Endothelial cell of umbilical vein (primary cell): ENCODE measurements around the gene SEMA4A. TPM values are rescaled to one million over a fixed set of nuclear protein-coding genes. Genes with fewer than 3 reads are reported as not detected.

Experiments
- BruUV-seq: library from RNA; stranded (reverse); fragments of 400-500 nt; replicated peaks from 2 replicates; lab custom pipeline; 2021; lab: Mats Ljungman, UMichigan
- CTCF ChIA-PET: fragments of 300-600, 350-600 bp; sonication (Branson Sonifier 250); formaldehyde crosslinking; loops from one replicate; lab custom pipeline; 2021; ENCODE audit warnings: antibody characterized with exemption, inconsistent platforms; lab: Charles Lee
- POLR2A ChIA-PET: fragments of 300-600, 350-600 bp; sonication (Branson Sonifier 250); formaldehyde crosslinking; loops from one replicate; lab custom pipeline; 2021; ENCODE audit warnings: antibody characterized with exemption, inconsistent platforms; lab: Charles Lee
- DNase-seq: peaks from one replicate; pipeline ENCODE4 v3.0.0-alpha.2; 2011; ENCODE audit warnings: low read depth, low spot score
- FAIRE-seq: peaks from 2 replicates; lab custom pipeline; 2011; peaks lifted over from hg19 to GRCh38; lab: Jason Lieb, UNC
- H2AFZ ChIP-seq: 2 replicates; pipeline ENCODE4 v1.6.0; 2012; ENCODE audit warnings: low read depth, low read length, control low read depth, inconsistent platforms
- H3K27ac ChIP-seq: 2 replicates; pipeline ENCODE4 v1.5.1; 2011; ENCODE audit warnings: low read depth, mild to moderate bottlenecking, control low read depth, low read length, moderate library complexity; ENCODE audit not compliant: insufficient read depth
- H3K27me3 ChIP-seq, 2 experiments: 2 replicates each; pipeline versions ENCODE4 v1.6.0 to v1.6.1; 2011; ENCODE audit warnings: low read length in 2 of 2, mixed read lengths in 1 of 2; ENCODE audit not compliant: control insufficient read depth in 2 of 2, insufficient read depth in 2 of 2
- H3K36me3 ChIP-seq, 2 experiments: 2 replicates in 1 of 2; 3 replicates in 1 of 2; pipeline ENCODE4 v1.5.1; 2011; ENCODE audit warnings: low read length in 2 of 2, mild to moderate bottlenecking in 1 of 2, moderate library complexity in 1 of 2; ENCODE audit not compliant: control insufficient read depth in 2 of 2, insufficient read depth in 2 of 2; ENCODE audit errors: extremely low read depth in 1 of 2
- H3K4me1 ChIP-seq: 3 replicates; pipeline ENCODE4 v1.5.1; 2011; ENCODE audit warnings: mild to moderate bottlenecking, low read length; ENCODE audit not compliant: control insufficient read depth, insufficient read depth; ENCODE audit errors: extremely low read depth
- H3K4me2 ChIP-seq: 2 replicates; pipeline ENCODE4 v1.6.1; 2011; ENCODE audit warnings: low read length, control low read depth, mixed read lengths; ENCODE audit not compliant: insufficient read depth
- H3K4me3 ChIP-seq, 3 experiments: fragments of 200-600 bp in 1 of 3; sonication (generic), shearing (Covaris generic) in 1 of 3; replicated peaks in 1 of 3; 2 replicates each; pipeline ENCODE4 v1.5.1; 2011 to 2016; ENCODE audit warnings: control low read depth in 3 of 3, low read length in 3 of 3, mild to moderate bottlenecking in 2 of 3, inconsistent platforms in 1 of 3, low read depth in 1 of 3, moderate library complexity in 1 of 3; ENCODE audit not compliant: insufficient read depth in 1 of 3
- H3K79me2 ChIP-seq: 2 replicates; pipeline ENCODE4 v1.6.0; 2012; ENCODE audit warnings: low read length, inconsistent platforms; ENCODE audit not compliant: control insufficient read depth, insufficient read depth
- H3K9ac ChIP-seq: replicated peaks from 2 replicates; pipeline ENCODE3; 2011; ENCODE audit warnings: low read length, control low read depth; ENCODE audit not compliant: insufficient read depth; ENCODE audit errors: extremely low read depth
- H3K9me1 ChIP-seq: replicated peaks from 3 replicates; pipeline ENCODE4 v1.6.0; 2011; ENCODE audit warnings: mild to moderate bottlenecking, low read length; ENCODE audit not compliant: control insufficient read depth, insufficient read depth; ENCODE audit errors: extremely low read depth
- H3K9me3 ChIP-seq: replicated peaks from 2 replicates; pipeline ENCODE4 v1.5.1; 2012; ENCODE audit warnings: low read length, inconsistent platforms; ENCODE audit not compliant: control insufficient read depth, insufficient read depth
- H4K20me1 ChIP-seq: replicated peaks from 2 replicates; pipeline ENCODE3; 2011; ENCODE audit warnings: mild to moderate bottlenecking, low read length; ENCODE audit not compliant: control insufficient read depth, insufficient read depth; ENCODE audit errors: extremely low read depth
- EZH2 ChIP-seq: IDR thresholded peaks from 2 replicates; pipeline ENCODE4 v1.6.1; 2012; ENCODE audit warnings: borderline replicate concordance, low read depth, mild to moderate bottlenecking, moderate library complexity, low read length, inconsistent platforms; ENCODE audit not compliant: severe bottlenecking
- FOS ChIP-seq: IDR thresholded peaks from 2 replicates; pipeline ENCODE4 v1.6.1; 2011; ENCODE audit warnings: mild to moderate bottlenecking, low read length, moderate library complexity, borderline replicate concordance; ENCODE audit not compliant: insufficient read depth
- GATA2 ChIP-seq: IDR thresholded peaks from 2 replicates; pipeline ENCODE4 v1.7.0; 2011; ENCODE audit warnings: low read depth, mild to moderate bottlenecking, moderate library complexity, mixed read lengths, low read length; ENCODE audit not compliant: insufficient read length, insufficient read depth
- JUN ChIP-seq: IDR thresholded peaks from 2 replicates; pipeline ENCODE4 v1.6.1; 2011; ENCODE audit warnings: borderline replicate concordance, low read depth; ENCODE audit not compliant: insufficient read length, insufficient read depth
- MYC ChIP-seq: IDR thresholded peaks from one replicate; pipeline ENCODE4 v1.6.1; 2011; ENCODE audit warnings: mild to moderate bottlenecking, low read depth, low read length
- POLR2A ChIP-seq: IDR thresholded peaks from 2 replicates; pipeline ENCODE4 v1.6.1; 2012; ENCODE audit warnings: low read depth, mild to moderate bottlenecking, control low read depth, low read length
- POLR2AphosphoS5 ChIP-seq: IDR thresholded peaks from 2 replicates; pipeline ENCODE4 v1.6.1; 2012; ENCODE audit warnings: low read depth, mild to moderate bottlenecking, control low read depth, low read length, moderate library complexity; ENCODE audit not compliant: insufficient read depth
- dilution Hi-C: fragments of 300-500 bp; cut with MboI; formaldehyde crosslinking; loops from one replicate; pipeline ENCODE4 v1.15.0; 2019; ENCODE audit warnings: low sequenced_read_pairs; ENCODE audit not compliant: extremely low pct_ligation_motif_present
- intact Hi-C: fragments of 100-400 bp; cut with micrococcal nuclease; formaldehyde crosslinking; loops from one replicate; pipeline ENCODE4 v1.10.0; 2022
- polyA plus RNA-seq, 4 experiments: library from polyadenylated mRNA; depleted of rRNA in 3 of 4; stranded (reverse) in 3 of 4; unstranded in 1 of 4; fragments of >200 nt; gene quantifications; 2 replicates each; pipeline versions ENCODE4 v1.2.1 to v1.2.3, GENCODE V29; 2011 to 2012; ENCODE audit warnings: missing spikeins in 1 of 4
- total RNA-seq: library from RNA; stranded (reverse); gene quantifications from 2 replicates; pipeline ENCODE4 v1.2.3, GENCODE V29; 2021
- TF ChIP-seq, protein P1 (sequence below): IDR thresholded peaks from 2 replicates; pipeline ENCODE4 v1.6.1; 2011; ENCODE audit not compliant: insufficient read depth, insufficient read length
- TF ChIP-seq, protein P2 (sequence below), 2 donors: IDR thresholded peaks; 1 replicate in 1 of 2; 2 replicates in 1 of 2; pipeline ENCODE4 v1.5.1; 2011; ENCODE audit warnings: low read length in 2 of 2, mild to moderate bottlenecking in 2 of 2, moderate library complexity in 2 of 2, control low read depth in 1 of 2, inconsistent platforms in 1 of 2, low read depth in 1 of 2; ENCODE audit not compliant: insufficient read depth in 1 of 2; ENCODE audit errors: extremely low read depth in 1 of 2

SEMA4A gene
- total and polyA plus RNA-seq, 2 donors (not counting 3 experiments of a cell fraction or from before 2014, with no cell fraction given), result 1.5 to 1.6 TPM

DNA sequence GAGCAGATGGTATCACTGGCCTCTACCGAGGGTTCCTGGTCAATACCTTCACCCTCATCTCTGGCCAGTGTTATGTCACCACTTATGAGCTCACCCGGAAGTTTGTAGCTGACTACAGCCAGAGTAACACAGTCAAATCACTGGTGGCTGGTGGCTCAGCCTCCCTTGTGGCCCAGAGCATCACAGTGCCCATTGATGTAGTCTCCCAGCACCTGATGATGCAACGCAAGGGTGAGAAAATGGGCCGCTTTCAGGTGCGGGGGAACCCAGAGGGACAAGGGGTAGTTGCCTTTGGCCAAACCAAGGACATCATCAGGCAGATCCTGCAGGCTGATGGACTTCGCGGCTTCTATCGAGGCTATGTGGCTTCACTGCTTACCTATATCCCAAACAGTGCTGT, 46.7 kb downstream of the SEMA4A start:
- H2AFZ ChIP-seq, result no peak overlapping the region
- no peak overlapping the region for H3K4me3 ChIP-seq
- peaks cover 42% of the 10 kb centered on the region for H3K79me2 ChIP-seq
- peaks cover 6% of the 10 kb centered on the region for H3K4me1 ChIP-seq
- no peaks in the 10 kb centered on the region for H4K20me1 ChIP-seq
- POLR2A ChIA-PET, result interaction anchor here (1.1 kb wide), 1 partner anchor 13 kb away, joined by 4 read pairs; the partner anchor contains the start of gene PMF1
- no peak overlapping the region for H3K27ac ChIP-seq
- no peak overlapping the region for H3K9ac ChIP-seq
- CTCF ChIA-PET, result interaction anchor here (1.0 to 3.9 kb wide), 2 partner anchors 25 to 54 kb away, joined by 5 to 17 read pairs; no protein-coding TSS in a partner anchor
- FAIRE-seq (no peak), DNase-seq (no peak)
- intact Hi-C loops, result no loop called here
- no peaks in the 10 kb centered on the region for H3K27me3 ChIP-seq
- BruUV-seq, result no TSS peak
- H3K9me3 ChIP-seq, result no peaks in the 10 kb centered on the region
- H3K4me2 ChIP-seq, result no peak overlapping the region
- dilution Hi-C loops, result no loop called here
- H3K9me1 ChIP-seq, result no peaks in the 10 kb centered on the region
- peaks cover 3 to 6% of the 10 kb centered on the region in 2 experiments for H3K36me3 ChIP-seq
- TF ChIP-seq, protein P1, sequence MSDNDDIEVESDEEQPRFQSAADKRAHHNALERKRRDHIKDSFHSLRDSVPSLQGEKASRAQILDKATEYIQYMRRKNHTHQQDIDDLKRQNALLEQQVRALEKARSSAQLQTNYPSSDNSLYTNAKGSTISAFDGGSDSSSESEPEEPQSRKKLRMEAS, result no peak
- TF ChIP-seq, protein P2, sequence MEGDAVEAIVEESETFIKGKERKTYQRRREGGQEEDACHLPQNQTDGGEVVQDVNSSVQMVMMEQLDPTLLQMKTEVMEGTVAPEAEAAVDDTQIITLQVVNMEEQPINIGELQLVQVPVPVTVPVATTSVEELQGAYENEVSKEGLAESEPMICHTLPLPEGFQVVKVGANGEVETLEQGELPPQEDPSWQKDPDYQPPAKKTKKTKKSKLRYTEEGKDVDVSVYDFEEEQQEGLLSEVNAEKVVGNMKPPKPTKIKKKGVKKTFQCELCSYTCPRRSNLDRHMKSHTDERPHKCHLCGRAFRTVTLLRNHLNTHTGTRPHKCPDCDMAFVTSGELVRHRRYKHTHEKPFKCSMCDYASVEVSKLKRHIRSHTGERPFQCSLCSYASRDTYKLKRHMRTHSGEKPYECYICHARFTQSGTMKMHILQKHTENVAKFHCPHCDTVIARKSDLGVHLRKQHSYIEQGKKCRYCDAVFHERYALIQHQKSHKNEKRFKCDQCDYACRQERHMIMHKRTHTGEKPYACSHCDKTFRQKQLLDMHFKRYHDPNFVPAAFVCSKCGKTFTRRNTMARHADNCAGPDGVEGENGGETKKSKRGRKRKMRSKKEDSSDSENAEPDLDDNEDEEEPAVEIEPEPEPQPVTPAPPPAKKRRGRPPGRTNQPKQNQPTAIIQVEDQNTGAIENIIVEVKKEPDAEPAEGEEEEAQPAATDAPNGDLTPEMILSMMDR (IDR thresholded peaks at IDR 0.05; ENCODE audit: extremely low read depth in 1 of 2, insufficient read depth in 1 of 2, low read depth in 1 of 2, low read length in 2 of 2), result no peak
- TF ChIP-seq POLR2AphosphoS5 (no peak), POLR2A (no peak), MYC (no peak), FOS (no peak), EZH2 (no peak), JUN (no peak), GATA2 (no peak)
